Measurements from ENCODE around the gene STARD9.
A peak's percentile ranks its signal among the peaks of the same experiment; 100 is the strongest.
"Not testable (repeated sequence)": the region's sequence is repeated elsewhere in the genome, so short reads cannot be mapped to it uniquely, and the experiment has no call there.

Gene STARD9

DNA sequence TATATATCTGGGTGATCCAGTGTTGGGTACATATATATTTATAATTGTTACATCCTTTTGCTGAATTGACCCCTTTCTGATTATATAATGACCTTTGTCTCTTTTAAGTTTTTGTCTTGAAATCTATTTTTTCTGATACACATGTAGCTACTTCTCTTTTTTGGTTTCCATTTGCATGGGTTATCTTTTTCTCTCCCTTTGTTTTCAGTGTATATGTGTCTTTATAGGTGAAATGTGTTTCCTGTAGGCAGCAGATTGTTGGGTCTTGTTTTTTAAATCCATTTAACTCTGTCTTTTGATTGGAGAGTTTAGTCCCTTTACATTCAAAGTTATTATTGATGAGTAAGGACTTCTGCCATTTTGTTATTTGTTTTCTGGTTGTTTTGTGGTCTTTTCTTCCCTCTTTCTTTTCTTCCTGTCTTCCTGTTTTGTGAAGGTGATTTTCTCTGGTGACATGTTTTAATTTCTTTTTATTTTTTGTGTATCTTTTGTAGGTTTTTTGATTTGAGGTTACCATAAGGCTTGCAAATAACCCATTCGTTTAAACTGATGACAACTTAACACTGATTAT is 56.8 kb downstream of the STARD9 start:
- DNase-seq, result no peak

- no peak for DNase-seq
Measured at GRCh38 chr15:42640109-42640508, 64.7 kb downstream of the STARD9 start.

DNA sequence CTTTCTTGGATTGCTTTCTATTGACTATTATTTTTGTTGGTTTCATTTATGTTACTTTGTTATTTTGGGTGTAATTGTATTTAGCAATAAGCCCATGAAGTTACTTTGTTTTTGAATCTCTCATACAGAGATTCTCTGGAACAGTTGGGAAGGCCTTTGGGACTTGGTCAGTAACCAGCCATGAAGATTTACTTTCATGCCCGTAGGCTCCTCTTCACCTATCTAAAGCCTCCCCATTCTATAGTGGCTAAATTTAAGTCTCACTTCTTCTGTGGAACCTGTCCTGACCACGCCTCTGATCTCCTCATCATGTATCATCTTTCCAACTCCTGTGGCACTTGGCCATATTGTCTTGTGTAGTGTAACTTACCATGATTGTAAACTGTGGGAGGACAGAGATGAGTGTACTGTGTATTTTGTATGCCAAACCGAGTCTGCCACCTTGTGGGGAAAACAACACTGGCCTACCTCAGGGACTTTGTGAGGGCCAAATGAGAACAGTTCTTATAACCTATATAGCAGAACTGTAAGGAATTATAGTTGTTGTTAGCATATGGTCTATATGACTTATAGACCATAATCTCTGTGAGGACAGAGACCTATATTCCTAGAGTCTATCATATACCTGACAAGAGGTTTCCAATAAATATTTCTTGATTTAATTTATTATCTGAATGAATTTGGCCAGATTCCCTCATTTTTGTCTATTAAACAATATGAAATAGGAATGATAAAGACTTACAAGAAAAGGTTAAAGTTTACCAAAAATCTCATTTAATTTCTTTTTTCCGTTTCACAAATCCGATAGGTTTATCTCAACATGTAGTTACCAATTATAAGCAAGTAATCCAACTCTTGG is 75.0 kb downstream of the STARD9 start:
- DNase-seq, result peak; percentile 45

DNA sequence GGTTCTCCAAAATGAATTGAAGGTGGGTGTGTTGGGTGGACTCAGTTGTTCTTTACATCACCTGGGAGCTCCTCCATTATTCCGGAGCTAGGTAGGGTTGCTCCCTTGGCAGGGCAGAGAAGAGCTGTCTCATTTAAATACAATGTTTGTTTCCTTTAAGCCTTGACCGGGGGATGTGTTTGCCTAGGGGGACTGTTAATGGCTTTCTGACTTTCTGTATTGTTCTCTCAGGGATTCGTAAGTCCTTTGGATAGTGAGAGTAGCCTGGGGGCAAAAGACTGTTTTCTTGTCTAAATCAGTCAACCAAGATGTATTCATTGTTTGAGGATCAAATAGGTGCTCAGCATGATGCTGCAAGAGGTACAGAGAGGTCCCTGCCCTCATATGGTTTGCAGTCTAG is 90.4 kb downstream of the STARD9 start:
- no peak for DNase-seq

GRCh38 chr15:42667855-42668254 is 92.4 kb downstream of the STARD9 start:
- no peak for DNase-seq

GRCh38 chr15:42670451-42670850 is 95.0 kb downstream of the STARD9 start:
- no peak for DNase-seq

GRCh38 chr15:42672444-42672843 is 97.0 kb downstream of the STARD9 start:
- DNase-seq, result no peak

DNA sequence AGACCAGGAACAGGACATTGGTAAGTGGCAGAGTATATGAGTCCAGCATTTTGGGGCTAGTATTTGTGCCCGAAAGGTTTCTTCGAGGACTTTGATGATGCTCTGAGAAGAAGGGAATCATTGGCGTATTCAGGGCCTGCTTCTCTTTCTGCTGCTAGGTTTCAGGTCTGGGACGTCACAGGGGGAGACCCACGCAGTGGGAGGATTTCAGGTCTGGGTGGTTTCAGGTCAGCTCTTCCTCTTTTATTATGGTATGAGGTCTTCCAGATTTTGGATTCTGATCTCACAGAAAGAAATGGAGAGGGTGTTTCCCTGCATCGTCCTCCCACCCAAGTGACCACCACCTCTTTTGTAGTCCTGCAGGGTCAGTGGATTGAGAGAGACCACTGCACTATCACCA is 99.1 kb downstream of the STARD9 start:
- DNase-seq, result no peak

- DNase-seq, result no peak
Measured at GRCh38 chr15:42675021-42675420, 99.6 kb downstream of the STARD9 start.

DNA sequence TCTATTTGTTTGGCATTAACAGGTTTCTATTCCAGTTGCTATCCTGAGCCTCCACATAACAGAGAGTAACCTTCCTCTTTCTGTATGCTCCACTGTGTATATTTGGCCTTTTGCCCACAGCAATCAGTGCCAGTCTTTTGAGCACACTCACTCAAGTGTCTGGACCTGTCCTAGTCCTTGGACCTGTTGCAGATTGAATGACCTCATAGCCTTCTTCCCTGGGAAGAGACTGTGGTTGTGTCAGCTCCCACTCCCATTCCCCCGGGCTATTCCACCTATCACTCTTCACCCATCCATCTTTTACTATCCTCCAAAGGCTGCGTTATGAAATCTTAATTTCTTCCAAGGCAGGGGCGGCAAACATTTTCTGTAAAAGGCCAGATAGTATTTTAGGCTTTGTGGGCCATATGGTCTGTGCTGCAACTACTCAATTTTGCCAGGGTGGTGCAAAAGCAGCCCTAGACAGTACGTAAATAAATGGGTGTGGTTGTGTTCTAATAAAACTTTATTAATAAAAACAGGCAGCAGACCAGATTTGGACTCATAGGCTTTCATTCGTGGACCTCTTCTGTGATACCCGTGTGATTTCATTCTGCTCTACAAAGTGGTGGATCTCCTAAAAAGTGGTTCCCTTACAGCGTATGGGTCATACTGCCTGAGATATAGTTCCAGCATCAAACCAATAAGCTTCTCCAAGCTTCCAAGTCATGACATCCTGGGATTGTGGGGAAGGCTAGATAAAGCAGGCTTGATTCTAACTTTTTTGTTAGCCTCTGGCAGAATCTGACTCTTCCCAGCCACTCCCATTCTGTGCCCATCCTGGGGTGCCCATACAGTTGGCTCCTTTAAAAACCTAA is 104.1 kb downstream of the STARD9 start:
- no peak for DNase-seq

DNA sequence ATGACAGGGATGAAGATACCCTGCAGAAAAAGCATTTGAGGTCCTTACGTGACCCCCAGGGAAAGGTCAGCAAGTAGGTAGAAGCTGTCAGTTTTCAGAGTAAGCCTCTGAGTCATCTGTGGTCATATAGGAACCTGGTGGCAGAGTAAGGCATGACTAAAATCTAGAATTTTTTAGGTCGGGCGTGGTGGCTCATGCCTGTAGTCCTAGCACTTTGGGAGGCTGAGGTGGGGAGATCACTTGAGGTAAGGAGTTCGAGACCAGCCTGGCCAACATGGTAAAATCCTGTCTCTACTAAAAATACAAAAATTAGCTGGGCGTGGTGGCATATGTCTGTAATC is 104.7 kb downstream of the STARD9 start:
- DNase-seq, result not testable (repeated sequence)

GRCh38 chr15:42681119-42681518 is 105.7 kb downstream of the STARD9 start:
- DNase-seq, result no peak

DNA sequence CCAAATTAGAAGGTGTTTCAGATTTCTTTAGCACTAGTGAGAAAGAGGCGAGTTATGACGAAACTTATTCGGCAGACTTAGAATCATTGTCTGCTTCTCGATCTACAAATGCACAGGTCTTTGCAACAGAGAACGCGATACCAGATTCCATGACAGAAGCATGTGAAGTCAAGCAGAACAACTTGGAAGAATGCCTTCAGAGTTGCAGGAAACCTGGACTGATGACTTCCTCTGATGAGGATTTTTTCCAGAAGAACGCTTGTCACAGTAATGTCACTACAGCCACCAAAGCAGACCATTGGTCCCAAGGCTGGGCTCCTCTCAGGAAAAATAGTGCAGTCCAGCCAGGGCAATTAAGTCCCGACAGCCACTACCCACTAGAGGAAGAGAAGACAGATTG is 110.9 kb downstream of the STARD9 start:
- no peak for DNase-seq

- no peak for DNase-seq
Measured at GRCh38 chr15:42687740-42688139, 112.3 kb downstream of the STARD9 start.

GRCh38 chr15:42688301-42688700 is 112.9 kb downstream of the STARD9 start:
- no peak for DNase-seq

DNA sequence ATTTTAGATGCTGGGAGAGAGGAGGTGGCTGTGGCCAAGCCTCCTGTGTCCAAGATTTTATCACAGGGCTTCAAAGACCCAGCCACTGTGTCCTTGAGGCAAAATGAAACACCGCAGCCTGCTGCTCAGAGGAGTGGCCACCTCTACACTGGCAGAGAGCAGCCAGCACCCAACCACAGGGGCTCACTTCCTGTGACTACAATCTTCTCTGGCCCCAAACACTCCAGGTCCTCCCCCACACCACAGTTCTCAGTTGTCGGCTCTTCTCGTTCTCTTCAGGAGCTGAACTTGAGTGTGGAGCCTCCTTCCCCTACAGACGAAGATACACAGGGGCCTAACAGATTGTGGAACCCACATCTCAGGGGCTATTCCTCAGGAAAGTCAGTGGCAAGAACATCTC is 115.9 kb downstream of the STARD9 start:
- DNase-seq, result no peak

GRCh38 chr15:42691770-42692169 is 116.4 kb downstream of the STARD9 start:
- no peak for DNase-seq

DNA sequence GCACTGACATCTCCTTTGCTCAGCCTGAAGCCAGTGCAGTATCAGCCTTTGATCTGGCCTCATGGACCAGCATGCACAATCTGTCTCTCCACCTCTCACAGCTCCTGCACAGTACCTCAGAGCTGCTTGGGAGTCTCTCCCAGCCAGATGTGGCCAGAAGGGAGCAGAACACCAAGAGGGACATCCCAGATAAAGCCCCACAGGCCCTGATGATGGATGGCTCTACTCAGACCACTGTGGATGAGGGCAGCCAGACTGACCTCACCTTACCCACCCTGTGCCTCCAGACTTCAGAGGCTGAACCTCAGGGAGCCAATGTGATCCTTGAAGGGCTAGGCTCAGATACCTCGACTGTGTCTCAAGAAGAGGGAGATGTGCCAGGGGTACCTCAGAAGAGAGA is 117.1 kb downstream of the STARD9 start:
- no peak for DNase-seq

GRCh38 chr15:42692997-42693396 is 117.6 kb downstream of the STARD9 start:
- no peak for DNase-seq

GRCh38 chr15:42693496-42693895 is 118.1 kb downstream of the STARD9 start:
- no peak for DNase-seq

DNA sequence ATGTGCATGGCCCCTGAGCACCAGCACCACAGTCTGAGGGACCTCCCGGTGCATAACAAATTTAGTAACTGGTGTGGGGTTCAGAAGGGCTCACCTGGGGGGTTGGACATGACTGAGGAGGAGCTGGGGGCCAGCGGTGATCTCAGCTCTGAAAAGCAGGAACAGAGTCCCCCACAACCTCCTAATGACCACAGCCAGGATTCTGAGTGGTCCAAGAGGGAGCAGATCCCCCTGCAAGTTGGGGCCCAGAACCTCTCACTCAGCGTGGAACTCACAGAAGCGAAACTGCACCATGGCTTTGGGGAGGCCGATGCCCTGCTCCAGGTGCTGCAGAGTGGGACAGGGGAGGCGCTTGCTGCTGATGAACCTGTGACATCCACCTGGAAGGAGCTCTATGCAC is 118.5 kb downstream of the STARD9 start:
- DNase-seq, result no peak

DNA sequence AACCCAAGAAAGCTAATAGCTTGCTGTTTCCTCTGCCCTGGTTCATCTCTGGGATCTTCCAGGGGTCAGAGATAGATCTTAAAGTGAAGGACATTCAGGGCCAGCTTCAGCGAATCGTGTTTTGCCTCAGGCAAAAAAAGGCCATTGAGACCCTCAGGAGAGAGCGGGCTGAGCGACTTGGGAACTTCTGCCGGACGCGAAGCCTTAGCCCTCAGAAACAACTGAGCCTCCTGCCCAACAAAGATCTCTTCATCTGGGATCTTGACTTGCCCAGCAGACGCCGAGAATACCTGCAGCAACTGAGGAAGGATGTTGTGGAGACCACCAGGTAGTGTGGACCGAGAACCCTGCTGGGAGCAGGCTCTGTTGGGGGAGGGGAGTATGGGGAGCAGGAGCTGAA is 119.0 kb downstream of the STARD9 start:
- DNase-seq, result no peak

GRCh38 chr15:42695527-42696071 is 120.2 kb downstream of the STARD9 start:
- DNase-seq, result no peak

DNA sequence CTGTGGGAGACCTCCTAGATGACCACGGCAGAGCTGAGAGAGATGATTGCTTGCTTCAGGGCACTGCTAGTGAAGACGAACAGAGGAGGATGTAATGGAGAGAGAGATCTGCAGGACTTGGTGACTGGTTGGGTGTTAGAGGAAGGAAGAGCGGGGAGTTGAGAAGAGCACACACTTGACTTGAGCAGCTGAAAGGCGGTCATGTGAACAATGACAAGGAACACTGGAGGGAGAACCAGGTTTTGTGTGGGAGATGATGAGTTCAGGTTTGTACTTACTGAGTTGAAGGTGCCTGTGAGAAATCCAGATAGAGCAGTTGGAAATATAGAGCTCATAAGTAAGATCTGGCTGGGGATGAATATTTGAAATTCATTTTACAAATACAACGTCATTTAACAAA is 121.2 kb downstream of the STARD9 start:
- DNase-seq, result no peak
